ENCODE measurements around the gene LRRK1.
"Not testable (repeated sequence)": the region's sequence is repeated elsewhere in the genome, so short reads cannot be mapped to it uniquely, and the experiment has no call there.

The LRRK1 gene

GRCh38 chr15:101083336-101084045, 164.3 kb downstream of the LRRK1 start:
- no peak for DNase-seq

GRCh38 chr15:101084801-101085200, 165.6 kb downstream of the LRRK1 start:
- no peak for DNase-seq

- DNase-seq: no peak
These were observed 166.1 kb downstream of the LRRK1 start for GRCh38 chr15:101085311-101085700.

GRCh38 chr15:101086394-101087171, 167.4 kb downstream of the LRRK1 start:
- DNase-seq: no peak

- DNase-seq: no peak
These were observed 168.1 kb downstream of the LRRK1 start for GRCh38 chr15:101087172-101087769.

GRCh38 chr15:101088271-101088670, 169.1 kb downstream of the LRRK1 start:
- DNase-seq: no peak

GRCh38 chr15:101088788-101089578, 169.8 kb downstream of the LRRK1 start:
- DNase-seq: peak; percentile 63 to 82 (median 74)

GRCh38 chr15:101089579-101090427, 170.6 kb downstream of the LRRK1 start:
- DNase-seq: no peak

GRCh38 chr15:101090428-101090790, 171.3 kb downstream of the LRRK1 start:
- DNase-seq: no peak

GRCh38 chr15:101091080-101092017, 172.2 kb downstream of the LRRK1 start:
- no peak for DNase-seq

- no peak for DNase-seq
These were observed 173.2 kb downstream of the LRRK1 start for GRCh38 chr15:101092156-101092866.

- no peak for DNase-seq
These were observed 173.7 kb downstream of the LRRK1 start for GRCh38 chr15:101092867-101093202.

- no peak for DNase-seq
These were observed 174.8 kb downstream of the LRRK1 start for GRCh38 chr15:101093958-101094357.

- not testable (repeated sequence) for DNase-seq
These were observed 176.7 kb downstream of the LRRK1 start for GRCh38 chr15:101095796-101096406.

GRCh38 chr15:101097111-101097510, 178.0 kb downstream of the LRRK1 start:
- DNase-seq: no peak

- DNase-seq: no peak
These were observed 180.0 kb downstream of the LRRK1 start for GRCh38 chr15:101099183-101099582.

GRCh38 chr15:101100118-101100517, 181.0 kb downstream of the LRRK1 start:
- DNase-seq: no peak

GRCh38 chr15:101100593-101101442, 181.7 kb downstream of the LRRK1 start:
- no peak for DNase-seq

- DNase-seq: no peak
These were observed 182.5 kb downstream of the LRRK1 start for GRCh38 chr15:101101676-101102075.
